ENCODE data around the gene L3MBTL1.
A peak's percentile ranks its signal among the peaks of the same experiment; 100 is the strongest.

L3MBTL1 gene

GRCh38 chr20:43590036-43590391 lies 82.5 kb downstream of the L3MBTL1 start:
- DNase-seq (ENCODE audit: low spot score) = peak; percentile 4

GRCh38 chr20:43590392-43591303 lies 83.2 kb downstream of the L3MBTL1 start, which contains the start of gene IFT52:
Gene IFT52, plus strand, starts transcription at chr20:43590937. Its CDS starts 3,762 bp downstream, at chr20:43594699.
- DNase-seq (ENCODE audit: low spot score) = peak; percentile 86

Measured in CD4-positive, alpha-beta T cell treated with Interleukin-6 at 100 ng/mL for 8 hours (primary cell).